DND-41 (cell line): ENCODE data around the gene NPW.

Source experiments
- ATAC-seq: fragments of 200-7000 bp; cut with Tn5 transposase; 3 replicates; pipeline ENCODE4 v1.9.1; 2021; ENCODE audit warnings: low read depth; ENCODE audit not compliant: insufficient read depth
- DNase-seq: peaks from one replicate; pipeline ENCODE4 v3.0.0-alpha.2; 2020
- H2AFZ ChIP-seq: 2 replicates; pipeline ENCODE4 v1.6.0; 2012; ENCODE audit warnings: low read depth, low read length
- H3K27ac ChIP-seq: 2 replicates; pipeline ENCODE4 v1.5.1; 2012; ENCODE audit warnings: low read length, inconsistent platforms
- H3K27me3 ChIP-seq: fragments of 200-600 bp; sonication (generic); 2 replicates; pipeline ENCODE4 v1.6.0; 2012; ENCODE audit warnings: low read length, mild to moderate bottlenecking, inconsistent platforms; ENCODE audit not compliant: insufficient read depth, poor library complexity
- H3K36me3 ChIP-seq: 2 replicates; pipeline ENCODE4 v1.5.1; 2012; ENCODE audit warnings: low read length, inconsistent platforms; ENCODE audit not compliant: insufficient read depth
- H3K4me1 ChIP-seq: 2 replicates; pipeline ENCODE4 v1.5.1; 2012; ENCODE audit warnings: mild to moderate bottlenecking, low read length; ENCODE audit not compliant: insufficient read depth
- H3K4me2 ChIP-seq: 2 replicates; pipeline ENCODE4 v1.6.0; 2012; ENCODE audit warnings: mild to moderate bottlenecking, moderate library complexity, low read length, inconsistent platforms; ENCODE audit not compliant: insufficient read depth
- H3K4me3 ChIP-seq, 2 experiments: fragments of 200-600 bp in 1 of 2; shearing (Covaris generic) in 1 of 2; 2 replicates each; pipeline ENCODE4 v1.5.1; 2012 to 2016; ENCODE audit warnings: inconsistent platforms in 2 of 2, low read length in 2 of 2, mild to moderate bottlenecking in 2 of 2, low read depth in 1 of 2, moderate library complexity in 1 of 2
- H3K79me2 ChIP-seq: 2 replicates; pipeline ENCODE4 v1.6.0; 2012; ENCODE audit warnings: low read length, inconsistent platforms; ENCODE audit not compliant: insufficient read depth
- H3K9ac ChIP-seq: 2 replicates; pipeline ENCODE4 v1.6.0; 2012; ENCODE audit warnings: low read depth, mild to moderate bottlenecking, inconsistent platforms, low read length, moderate library complexity
- H3K9me3 ChIP-seq: 2 replicates; pipeline ENCODE4 v1.5.1; 2012; ENCODE audit warnings: low read length, moderate library complexity, mild to moderate bottlenecking, inconsistent platforms; ENCODE audit not compliant: insufficient read depth, severe bottlenecking
- H4K20me1 ChIP-seq: 2 replicates; pipeline ENCODE4 v1.6.0; 2012; ENCODE audit warnings: low read length; ENCODE audit not compliant: insufficient read depth
- CTCF ChIP-seq: IDR thresholded peaks from 2 replicates; pipeline ENCODE4 v1.5.1; 2012; ENCODE audit warnings: borderline replicate concordance, low read length, moderate library complexity, mild to moderate bottlenecking; ENCODE audit not compliant: poor library complexity, severe bottlenecking; ENCODE audit errors: extremely low read depth
- EZH2 ChIP-seq: IDR thresholded peaks from 3 replicates; pipeline ENCODE4 v1.6.1; 2012; ENCODE audit warnings: borderline replicate concordance, low read depth, mild to moderate bottlenecking, moderate library complexity, low read length, inconsistent platforms; ENCODE audit not compliant: severe bottlenecking

NPW gene

GRCh38 chr16:1973461-1974156, 46.0 kb upstream of the NPW start:
- H3K4me1 ChIP-seq = peaks cover 34% of the 10 kb centered on the region
- no peak overlapping the region for H3K27ac ChIP-seq

GRCh38 chr16:1974157-1975070, 45.2 kb upstream of the NPW start:
- ATAC-seq (no peak), DNase-seq (no peak)
- H3K4me2 ChIP-seq = peak overlapping the region; percentile 99; the same call in 1 of the 2 replicates
- no peak overlapping the region for H3K27ac ChIP-seq
- H4K20me1 ChIP-seq = peaks cover 31% of the 10 kb centered on the region
- H3K9me3 ChIP-seq = no peaks in the 10 kb centered on the region
- no peak overlapping the region for H3K4me3 ChIP-seq
- H3K4me1 ChIP-seq = peaks cover 34% of the 10 kb centered on the region
- no peak overlapping the region for H3K9ac ChIP-seq
- no peaks in the 10 kb centered on the region for H3K27me3 ChIP-seq
- H3K79me2 ChIP-seq = peaks cover 43% of the 10 kb centered on the region
- TF ChIP-seq CTCF (no peak), EZH2 (no peak)
- H2AFZ ChIP-seq = no peak overlapping the region
- H3K36me3 ChIP-seq = peaks cover 53% of the 10 kb centered on the region

More at GRCh38 chr16:1973461-1974156, 46.0 kb upstream of the NPW start:
- peak overlapping the region in 1 of 2 experiments; percentile 65; a peak in 2 of 4 replicates for H3K4me3 ChIP-seq
- peak overlapping the region; percentile 74 for H3K9ac ChIP-seq
- no peak for TF ChIP-seq CTCF
- TF ChIP-seq EZH2 = no peak
- H2AFZ ChIP-seq = no peak overlapping the region
- ATAC-seq = no peak
- H3K9me3 ChIP-seq = no peaks in the 10 kb centered on the region
- H4K20me1 ChIP-seq = peaks cover 31% of the 10 kb centered on the region
- peaks cover 47% of the 10 kb centered on the region for H3K36me3 ChIP-seq
- H3K79me2 ChIP-seq = peaks cover 43% of the 10 kb centered on the region
- DNase-seq = no peak
- H3K4me2 ChIP-seq = peak overlapping the region; percentile 99
- no peaks in the 10 kb centered on the region for H3K27me3 ChIP-seq

- TF ChIP-seq EZH2 (no peak), CTCF (no peak)
- ATAC-seq (no peak), DNase-seq (no peak)
- H3K27ac ChIP-seq = no peak overlapping the region
- H3K36me3 ChIP-seq = peaks cover 54% of the 10 kb centered on the region
- peaks cover 31% of the 10 kb centered on the region for H4K20me1 ChIP-seq
- H3K4me2 ChIP-seq = no peak overlapping the region
- H3K9ac ChIP-seq = no peak overlapping the region
- H3K4me3 ChIP-seq = no peak overlapping the region
- H2AFZ ChIP-seq = no peak overlapping the region
- no peaks in the 10 kb centered on the region for H3K27me3 ChIP-seq
- H3K4me1 ChIP-seq = peaks cover 31% of the 10 kb centered on the region
- no peaks in the 10 kb centered on the region for H3K9me3 ChIP-seq
- peaks cover 43% of the 10 kb centered on the region for H3K79me2 ChIP-seq
Observed at GRCh38 chr16:1975432-1976215, 44.0 kb upstream of the NPW start.
